NK-92 treated with Interleukin-12 subunit alpha and Interleukin-12 subunit beta, amount 100 ng/mL, for 24 hours (cell line): ENCODE measurements around the gene GPR137B.
"Not testable (repeated sequence)": the region's sequence is repeated elsewhere in the genome, so short reads cannot be mapped to it uniquely, and the experiment has no call there.

ENCODE experiments used
- DNase-seq: peaks from one replicate; lab custom pipeline; 2025; lab: John Stamatoyannopoulos, UW

Gene GPR137B

DNA sequence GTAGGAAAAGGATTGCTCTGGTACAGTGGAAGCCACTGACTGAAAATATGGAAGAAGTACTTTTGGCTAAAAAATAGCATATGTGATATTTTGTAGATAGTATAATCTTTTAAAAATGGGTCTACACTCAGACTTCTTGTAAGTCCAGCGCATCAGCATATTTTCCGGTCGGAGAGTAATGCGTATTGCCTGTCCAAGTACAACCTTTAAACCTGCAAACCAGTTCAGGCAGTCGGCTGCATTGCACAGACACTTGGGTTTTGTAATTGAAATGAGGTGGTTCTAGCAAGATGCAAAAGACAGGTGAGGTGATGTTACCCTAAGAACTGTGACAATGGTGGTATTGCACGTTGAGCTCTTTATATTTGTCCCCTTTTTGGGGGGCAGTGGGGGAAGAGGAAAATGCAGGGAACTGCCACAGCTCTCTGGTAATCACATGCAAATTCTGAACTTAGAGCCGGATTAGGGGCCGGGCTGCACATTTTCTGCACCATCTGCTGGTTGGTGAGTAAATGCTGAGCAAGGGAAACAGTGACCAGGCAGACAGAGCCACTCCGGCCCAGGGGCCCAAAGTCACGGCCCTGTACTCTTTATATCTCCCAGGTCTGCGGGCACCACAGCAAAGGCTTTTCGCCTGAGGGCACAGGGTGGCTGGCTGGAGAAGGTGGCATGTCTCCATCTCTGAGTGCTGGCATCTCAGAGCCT lies 2.3 kb downstream of the GPR137B start:
- no peak for DNase-seq

DNA sequence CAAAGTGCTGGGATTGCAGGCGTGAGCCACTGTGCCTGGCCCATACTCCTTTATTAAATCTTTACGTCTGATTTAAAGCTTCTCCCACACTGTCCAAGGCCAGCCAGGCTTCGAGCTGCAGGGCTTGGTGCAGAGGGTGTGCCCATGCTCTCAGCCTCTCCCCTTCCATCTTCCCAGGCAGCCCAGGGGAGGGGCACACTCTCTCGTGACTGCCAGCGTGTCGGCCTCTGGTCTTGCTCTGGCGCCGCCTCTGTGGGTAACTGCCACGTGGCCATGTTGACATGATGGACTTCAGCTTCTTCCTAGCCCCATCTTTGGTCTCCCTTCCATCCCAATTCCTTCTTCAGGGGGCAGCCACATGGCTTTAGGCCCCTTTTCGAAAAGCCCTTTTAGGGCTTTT lies 4.7 kb downstream of the GPR137B start:
- no peak for DNase-seq

DNA sequence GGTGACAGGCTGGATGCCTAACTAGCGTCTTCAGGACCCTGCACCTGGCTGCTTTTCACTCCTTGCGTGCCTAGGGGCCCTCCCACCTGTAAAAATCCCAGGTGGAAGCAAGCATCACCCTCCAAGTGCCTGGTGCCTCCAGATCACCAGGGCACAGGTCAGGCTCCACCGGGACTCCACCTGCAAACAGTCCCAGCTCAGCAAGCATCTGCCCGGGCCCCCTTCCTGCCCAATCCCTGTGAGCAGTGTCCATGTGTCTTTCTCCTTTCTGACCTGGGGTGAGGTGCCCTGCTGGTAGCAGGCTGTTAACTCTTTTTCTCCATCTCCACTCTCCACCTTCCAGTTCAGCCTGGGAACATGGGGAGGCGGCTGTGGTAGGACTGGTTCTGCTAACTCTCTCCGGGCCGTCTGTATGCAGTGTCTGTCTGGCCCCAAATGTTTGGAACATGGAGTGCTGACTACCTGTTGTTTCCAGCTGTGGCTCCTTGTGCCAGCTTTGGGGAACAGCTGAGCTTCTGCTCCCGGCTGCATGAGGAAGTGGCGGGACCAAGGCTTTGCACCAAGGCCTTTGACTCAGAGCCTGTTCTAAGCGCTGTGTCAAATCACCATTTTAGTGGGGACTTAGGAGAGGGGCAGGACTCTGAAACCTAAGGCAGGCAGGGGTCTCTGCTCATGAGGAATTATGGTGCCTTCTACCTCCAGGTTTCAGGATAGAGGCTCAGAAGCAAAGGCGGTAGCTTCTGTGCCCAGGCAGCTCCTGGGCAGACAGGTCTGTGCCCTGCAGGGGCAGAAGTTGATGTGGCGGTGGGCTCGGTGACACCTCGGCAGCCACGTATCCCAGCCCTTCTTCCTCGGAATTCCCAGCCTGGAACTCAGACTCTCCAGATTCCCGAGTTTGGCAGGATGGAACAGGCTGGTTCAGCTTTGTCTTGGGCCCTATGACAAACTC lies 5.5 kb downstream of the GPR137B start:
- DNase-seq, result no peak

DNA sequence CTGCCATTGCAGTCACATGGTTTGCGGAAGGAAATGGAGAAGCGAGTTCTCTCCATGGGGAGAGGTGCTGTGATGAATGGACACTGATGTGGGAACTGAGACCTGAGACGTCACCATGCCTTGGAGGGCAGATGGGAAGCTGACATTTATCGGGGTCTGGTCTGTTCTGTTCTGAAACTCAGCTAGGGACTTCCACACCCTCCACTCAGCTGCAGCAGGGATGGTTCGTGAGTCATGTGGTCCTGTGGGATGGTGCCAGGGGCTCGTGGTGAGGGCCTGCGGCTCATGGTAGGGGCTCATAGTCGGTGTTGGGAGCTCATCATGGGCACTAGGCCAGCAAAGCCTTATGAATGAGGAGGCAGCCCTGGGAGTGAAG lies 6.1 kb downstream of the GPR137B start:
- no peak for DNase-seq

- DNase-seq, result no peak
Observed at GRCh38 chr1:236149003-236149595, 6.8 kb downstream of the GPR137B start.

GRCh38 chr1:236149696-236150228 lies 7.4 kb downstream of the GPR137B start:
- DNase-seq, result no peak

DNA sequence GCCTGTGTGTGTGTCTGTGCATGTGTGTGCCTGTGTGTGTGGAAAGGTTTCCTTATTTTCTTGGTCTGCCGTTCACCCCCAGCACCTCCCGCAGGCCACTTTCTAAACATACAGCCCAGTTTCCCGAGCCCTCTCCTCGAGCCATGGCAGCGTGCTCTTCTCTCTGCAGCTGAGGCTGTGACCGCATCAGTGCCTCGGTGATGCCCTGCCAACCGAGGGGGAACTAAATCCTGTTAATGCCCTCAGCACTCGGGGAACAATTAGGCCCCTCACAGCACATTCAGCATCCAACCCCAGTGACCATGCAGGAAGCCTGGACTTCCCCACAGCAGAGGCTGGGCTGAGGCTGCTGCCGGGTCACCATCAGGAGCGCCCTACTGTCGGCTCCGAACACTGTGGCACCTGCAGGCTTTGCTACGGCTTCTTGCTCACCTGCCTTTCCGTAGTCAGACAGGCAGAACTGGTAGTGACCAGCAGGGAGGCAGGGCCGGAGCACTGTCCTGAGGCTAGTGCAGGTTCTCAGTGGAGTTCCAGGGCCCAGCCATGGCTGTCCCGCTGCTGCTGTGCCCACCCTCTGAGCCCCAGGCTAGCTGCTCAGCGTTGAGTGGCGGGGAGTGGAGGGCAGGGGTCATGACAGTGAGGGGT lies 8.1 kb downstream of the GPR137B start:
- DNase-seq, result no peak

- DNase-seq, result no peak
Observed at GRCh38 chr1:236150986-236151385, 8.6 kb downstream of the GPR137B start.

DNA sequence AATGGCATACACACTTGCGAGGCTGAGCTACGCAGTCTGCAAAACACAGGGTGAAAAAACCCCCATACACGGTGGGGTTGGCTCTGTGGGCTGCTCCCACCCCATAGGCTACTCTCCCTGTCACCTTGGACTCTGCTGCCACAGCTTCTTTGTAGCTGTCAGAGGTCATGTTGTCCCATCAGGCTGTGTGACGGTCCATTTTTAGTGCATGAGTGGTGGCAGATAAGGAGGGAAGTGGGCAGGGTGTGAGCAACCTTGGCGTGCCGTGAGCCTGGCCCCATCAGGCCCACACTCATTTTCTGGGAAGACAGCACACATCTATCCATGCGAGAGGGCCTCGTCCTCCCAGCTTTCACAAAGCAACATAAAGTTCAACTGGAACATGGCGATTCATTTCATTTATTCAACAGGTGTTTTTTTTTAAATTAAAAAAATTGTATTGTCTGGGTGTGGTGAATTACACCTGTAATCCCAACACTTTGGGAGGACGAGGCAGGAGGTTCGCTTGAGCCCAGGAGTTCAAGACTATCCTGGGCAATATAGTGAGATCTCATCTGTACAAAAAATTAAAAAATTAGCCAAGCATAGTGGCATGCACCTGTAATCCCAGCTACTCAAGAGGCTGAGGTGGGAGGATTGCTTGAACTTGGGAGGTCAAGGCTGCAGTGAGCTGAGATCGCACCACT lies 9.5 kb downstream of the GPR137B start:
- DNase-seq, result no peak

GRCh38 chr1:236154126-236154525 lies 11.8 kb downstream of the GPR137B start:
- no peak for DNase-seq

DNA sequence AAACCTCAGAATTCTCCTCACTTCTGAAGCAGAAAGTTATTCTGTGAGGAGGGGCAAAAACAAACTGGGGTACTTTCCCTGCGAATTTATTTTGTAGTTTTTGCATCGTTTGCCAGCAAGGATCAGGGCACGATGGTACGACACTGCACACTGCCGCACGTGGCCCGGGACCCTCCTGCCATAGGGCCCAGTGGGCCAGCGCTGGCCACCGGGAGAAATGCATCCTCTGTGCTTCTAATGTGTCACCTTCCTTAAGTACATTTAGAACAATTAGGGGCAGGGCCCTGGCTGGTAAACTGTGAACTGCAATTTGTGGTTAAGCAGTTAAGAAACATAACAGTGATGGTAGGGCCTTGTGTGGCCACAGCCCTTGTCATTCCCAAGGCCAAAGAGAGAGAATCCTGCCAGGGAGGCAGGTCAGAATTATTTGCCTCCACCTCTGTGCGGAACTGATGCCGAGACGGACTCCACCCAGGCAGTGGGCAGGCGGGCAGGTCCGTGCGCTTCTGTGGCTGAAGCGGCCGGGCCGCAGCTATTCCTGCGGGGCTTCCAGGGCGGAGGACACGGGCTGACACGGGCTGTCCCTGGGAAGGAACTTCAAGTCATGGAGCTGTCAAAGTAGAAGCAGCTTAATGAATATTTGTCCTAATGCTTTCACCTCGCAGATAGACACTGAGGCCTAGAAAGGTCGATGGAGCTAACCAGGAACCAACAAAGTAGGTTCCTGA lies 12.5 kb downstream of the GPR137B start:
- no peak for DNase-seq

GRCh38 chr1:236155399-236155767 lies 13.0 kb downstream of the GPR137B start:
- DNase-seq, result no peak

GRCh38 chr1:236155841-236156503 lies 13.6 kb downstream of the GPR137B start:
- DNase-seq, result no peak

DNA sequence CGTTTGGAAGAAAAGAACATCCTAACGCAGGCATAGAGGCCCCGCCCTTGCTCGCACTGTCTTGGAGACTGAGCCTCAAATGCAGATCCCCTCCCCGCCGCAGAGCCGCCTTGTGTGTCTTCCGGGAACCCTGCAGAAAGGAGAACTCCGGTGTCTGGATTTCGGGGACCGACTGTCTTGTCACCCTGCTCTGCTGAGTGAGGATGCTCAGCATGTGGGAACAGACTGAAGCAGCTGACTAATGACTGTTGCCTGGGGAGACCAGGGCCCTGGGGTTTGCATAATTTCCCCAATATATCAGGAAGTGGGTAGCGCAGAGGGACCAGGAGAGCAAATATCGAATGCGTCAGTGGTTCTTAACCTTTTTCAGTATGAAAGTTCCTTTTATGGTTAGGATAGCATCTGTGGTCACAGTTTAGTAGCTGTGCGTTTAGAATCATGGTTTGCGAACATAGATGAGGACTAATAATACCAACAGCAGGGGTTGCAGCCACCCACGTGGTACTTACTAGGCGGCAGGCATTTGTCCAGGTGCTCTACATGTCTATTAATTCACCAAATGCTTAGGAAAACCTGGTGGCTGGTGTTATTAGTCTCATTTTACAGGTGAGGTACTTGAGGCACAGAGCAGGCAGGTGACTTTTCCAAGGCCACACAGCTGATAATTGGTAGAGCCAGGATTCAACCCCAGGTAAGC lies 14.3 kb downstream of the GPR137B start:
- DNase-seq, result no peak

DNA sequence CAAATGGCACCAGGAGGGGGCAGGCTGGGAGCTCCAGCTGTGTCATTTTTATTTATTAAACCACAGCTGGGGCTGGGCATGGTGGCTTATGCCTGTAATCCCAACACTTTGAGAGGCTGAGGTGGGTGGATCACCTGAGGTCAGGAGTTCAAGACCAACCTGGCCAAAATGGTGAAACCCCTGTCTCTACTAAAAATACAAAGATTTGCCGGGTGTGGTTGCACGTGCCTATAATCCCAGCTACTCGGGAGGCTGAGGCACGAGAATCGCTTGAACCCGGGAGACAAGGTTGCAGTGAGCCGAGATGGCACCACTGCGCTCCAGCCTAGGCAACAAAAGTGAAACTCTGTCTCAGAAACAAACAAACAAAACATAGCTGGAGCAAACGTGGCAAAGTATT lies 15.7 kb downstream of the GPR137B start:
- DNase-seq, result not testable (repeated sequence)

GRCh38 chr1:236158719-236159118 lies 16.4 kb downstream of the GPR137B start:
- DNase-seq, result no peak

- no peak for DNase-seq
Observed at GRCh38 chr1:236159704-236160539, 17.6 kb downstream of the GPR137B start.

DNA sequence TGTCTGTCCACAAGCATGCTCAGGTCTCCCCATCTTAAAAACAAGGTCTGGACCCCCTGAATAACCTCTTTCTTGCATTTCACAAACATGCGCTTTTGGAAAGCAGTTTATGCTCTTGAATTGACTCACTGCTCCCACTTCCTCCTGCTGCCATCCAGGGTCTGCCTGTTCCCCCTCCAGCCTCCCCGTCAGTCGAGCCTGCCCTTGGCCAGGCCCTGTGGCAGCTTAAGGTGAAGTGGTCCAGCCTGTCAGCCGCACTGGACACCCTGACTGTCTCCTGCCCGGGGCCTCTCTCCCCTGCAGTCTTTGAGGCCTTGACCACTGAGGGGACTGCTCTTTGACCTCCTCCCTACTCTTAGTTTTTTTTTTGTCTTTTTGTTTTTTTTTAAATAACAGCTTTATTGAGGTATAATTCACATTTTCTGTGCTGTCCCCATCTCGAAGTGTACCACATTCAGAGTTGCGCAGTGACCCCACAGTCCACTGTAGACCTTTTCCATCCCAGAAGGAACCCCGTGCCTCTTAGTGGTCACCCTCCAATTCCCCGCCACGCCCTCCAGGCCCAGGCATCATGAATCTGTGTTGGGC lies 18.3 kb downstream of the GPR137B start:
- no peak for DNase-seq
